Suprapubic skin (tissue), 4 donors: Measurements from ENCODE around the gene HIVEP3. TPM values are rescaled to one million over a fixed set of nuclear protein-coding genes. Genes with fewer than 3 reads are reported as not detected.

Source experiments
- DNase-seq, 2 donors: peaks; one replicate each; pipeline ENCODE4 v3.0.0-alpha.2; 2019; ENCODE audit warnings: low spot score in 2 of 2
- H3K27ac ChIP-seq: fragments of 200-600 bp; sonication (generic); one replicate; pipeline ENCODE4 v1.5.1; 2019
- H3K27me3 ChIP-seq: fragments of 200-600 bp; sonication (generic); one replicate; pipeline ENCODE4 v1.5.1; 2019
- H3K36me3 ChIP-seq: fragments of 200-600 bp; sonication (generic); one replicate; pipeline ENCODE4 v1.5.1; 2019
- H3K4me1 ChIP-seq: fragments of 200-600 bp; sonication (generic); one replicate; pipeline ENCODE4 v1.5.1; 2019
- H3K4me3 ChIP-seq: fragments of 200-600 bp; sonication (generic); one replicate; pipeline ENCODE4 v1.5.1; 2019; ENCODE audit warnings: mild to moderate bottlenecking
- H3K9me3 ChIP-seq: fragments of 200-600 bp; sonication (generic); one replicate; pipeline ENCODE4 v1.5.1; 2019
- CTCF ChIP-seq, 2 donors: fragments of 200-600 bp in 1 of 2; fragments of 450-650 bp in 1 of 2; sonication (generic) in 1 of 2; IDR thresholded peaks; one replicate each; pipeline ENCODE4 v1.5.1; 2016 to 2019; ENCODE audit warnings: antibody characterized with exemption in 2 of 2, mild to moderate bottlenecking in 1 of 2, moderate library complexity in 1 of 2
- EP300 ChIP-seq: sonication (generic); formaldehyde crosslinking; IDR thresholded peaks from one replicate; pipeline ENCODE4 v1.6.1; 2017; ENCODE audit warnings: antibody characterized with exemption
- POLR2A ChIP-seq, 2 donors: fragments of 450-650 bp; IDR thresholded peaks; one replicate each; pipeline ENCODE4 v1.6.1; 2017; ENCODE audit warnings: antibody characterized with exemption in 2 of 2, mild to moderate bottlenecking in 2 of 2, moderate library complexity in 2 of 2
- POLR2AphosphoS5 ChIP-seq, 3 donors: sonication (generic); formaldehyde crosslinking; IDR thresholded peaks; one replicate each; pipeline ENCODE4 v1.6.1; 2017; ENCODE audit warnings: antibody characterized with exemption in 3 of 3
- whole genome bisulfite sequencing: methylation state at CpG from one replicate; pipeline ENCODE4 v1.1.5; 2018; 5-methylcytosine and 5-hydroxymethylcytosine counted together
- total RNA-seq, 4 donors: library from RNA; depleted of rRNA; stranded (reverse); fragments of >200 nt; gene quantifications; one replicate each; pipeline ENCODE4 v1.1.0, GENCODE V29; 2016

HIVEP3 gene
- total RNA-seq, 4 donors from 2014 or later, result 11.3 to 23.9 (median 18.3) TPM

- Histone ChIP-seq H3K9me3 (no peaks in the 10 kb centered on the region), H3K27ac (no peak overlapping the region), H3K4me3 (no peak overlapping the region), H3K4me1 (peaks cover 18% of the 10 kb centered on the region), H3K36me3 (no peaks in the 10 kb centered on the region), H3K27me3 (no peaks in the 10 kb centered on the region)
- 95% methylated on average over 2 of the region's 2 CpGs for WGBS
- DNase-seq, result no peak
- no peak for TF ChIP-seq POLR2AphosphoS5 (IDR thresholded peaks at IDR 0.05)
- TF ChIP-seq POLR2A (IDR thresholded peaks at IDR 0.05), result no peak
- no peak for TF ChIP-seq CTCF (IDR thresholded peaks at IDR 0.05)
- TF ChIP-seq EP300, result no peak
These were observed 227.3 kb downstream of the HIVEP3 start for GRCh38 chr1:41691424-41691823.

GRCh38 chr1:41690331-41690730 is 228.4 kb downstream of the HIVEP3 start:
- WGBS, result 94% methylated on average over 8 of the region's 8 CpGs
- Histone ChIP-seq H3K36me3 (no peaks in the 10 kb centered on the region), H3K4me3 (no peak overlapping the region), H3K4me1 (peaks cover 16% of the 10 kb centered on the region), H3K9me3 (no peaks in the 10 kb centered on the region), H3K27me3 (no peaks in the 10 kb centered on the region), H3K27ac (no peak overlapping the region)
- DNase-seq, result no peak
- TF ChIP-seq EP300 (no peak), CTCF (IDR thresholded peaks at IDR 0.05) (no peak)

- Histone ChIP-seq H3K36me3 (no peaks in the 10 kb centered on the region), H3K27ac (no peak overlapping the region), H3K4me1 (peaks cover 9% of the 10 kb centered on the region), H3K9me3 (no peaks in the 10 kb centered on the region), H3K4me3 (no peak overlapping the region), H3K27me3 (no peaks in the 10 kb centered on the region)
- 47% methylated on average over 7 of the region's 7 CpGs for WGBS
- no peak for DNase-seq
- TF ChIP-seq POLR2A (IDR thresholded peaks at IDR 0.05), result no peak
- TF ChIP-seq EP300, result no peak
- TF ChIP-seq CTCF (IDR thresholded peaks at IDR 0.05), result no peak
- TF ChIP-seq POLR2AphosphoS5 (IDR thresholded peaks at IDR 0.05), result no peak
These were observed 229.2 kb downstream of the HIVEP3 start for GRCh38 chr1:41689558-41689981.

GRCh38 chr1:41689139-41689538 is 229.6 kb downstream of the HIVEP3 start:
- 93% methylated on average over 10 of the region's 10 CpGs for WGBS
- Histone ChIP-seq H3K36me3 (no peaks in the 10 kb centered on the region), H3K27me3 (no peaks in the 10 kb centered on the region), H3K4me1 (peaks cover 9% of the 10 kb centered on the region), H3K4me3 (no peak overlapping the region), H3K9me3 (no peaks in the 10 kb centered on the region), H3K27ac (no peak overlapping the region)
- DNase-seq, result no peak
- TF ChIP-seq POLR2AphosphoS5 (IDR thresholded peaks at IDR 0.05) (no peak), CTCF (IDR thresholded peaks at IDR 0.05) (no peak), EP300 (no peak), POLR2A (IDR thresholded peaks at IDR 0.05) (no peak)

- Histone ChIP-seq H3K4me3 (no peak overlapping the region), H3K36me3 (no peaks in the 10 kb centered on the region), H3K27me3 (no peaks in the 10 kb centered on the region), H3K4me1 (peaks cover 19% of the 10 kb centered on the region), H3K9me3 (no peaks in the 10 kb centered on the region), H3K27ac (no peak overlapping the region)
- DNase-seq, result no peak
- 100% methylated on average over 1 of the region's 1 CpG for WGBS
- TF ChIP-seq CTCF (IDR thresholded peaks at IDR 0.05) (no peak), POLR2A (IDR thresholded peaks at IDR 0.05) (no peak), POLR2AphosphoS5 (IDR thresholded peaks at IDR 0.05) (no peak), EP300 (no peak)
These were observed 231.7 kb downstream of the HIVEP3 start for GRCh38 chr1:41687007-41687406.
